HG02870 (cell line): Measurements from ENCODE around the gene TRIM17.

Source experiments
- ATAC-seq: cut with Tn5 transposase; IDR thresholded peaks from one replicate; pipeline ENCODE4 v1.9.1; 2021; ENCODE audit warnings: mild to moderate bottlenecking, moderate library complexity; ENCODE audit not compliant: unreplicated experiment

TRIM17 gene

DNA sequence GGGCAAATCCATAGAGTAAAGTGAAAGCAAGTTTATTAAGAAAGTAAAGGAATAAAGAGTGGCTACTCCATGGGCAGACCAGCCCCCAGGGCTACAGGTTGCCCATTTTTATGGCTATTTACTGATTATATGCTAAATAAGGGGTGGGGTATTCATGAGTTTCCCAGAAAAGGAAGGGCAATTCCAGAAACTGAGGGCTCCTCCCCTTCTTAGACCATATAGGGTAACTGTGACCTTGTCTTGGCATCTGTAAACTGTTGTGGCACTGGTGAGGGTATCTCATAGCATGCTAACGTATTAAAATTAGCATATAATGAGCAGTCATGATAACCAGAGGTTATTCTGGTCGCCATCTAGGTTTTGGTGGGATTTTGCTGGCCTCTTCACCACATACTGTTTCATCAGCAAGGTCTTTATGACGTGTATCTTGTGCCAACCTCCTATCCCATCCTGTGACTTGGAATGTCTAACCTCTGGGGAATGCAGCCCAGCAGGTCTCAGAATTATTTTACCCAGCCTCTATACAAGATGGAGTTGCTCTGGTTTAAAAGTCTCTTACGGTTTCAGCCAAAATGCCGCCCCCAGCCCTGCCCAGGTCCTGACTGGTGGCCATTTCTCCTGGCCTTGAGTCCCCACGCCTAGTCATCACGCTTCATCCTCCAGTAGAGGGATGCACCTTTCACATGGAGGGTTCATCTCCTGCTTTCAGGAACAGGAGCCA lies 982 bp upstream of the TRIM17 start:
- ATAC-seq: no peak

- no peak for ATAC-seq
Measured at GRCh38 chr1:228417061-228417460, 400 bp upstream of the TRIM17 start.

GRCh38 chr1:228415853-228416216 lies 826 bp downstream of the TRIM17 start:
- no peak for ATAC-seq

GRCh38 chr1:228415221-228415620 lies 1.4 kb downstream of the TRIM17 start:
- ATAC-seq: no peak

GRCh38 chr1:228414511-228415211 lies 2.0 kb downstream of the TRIM17 start:
- no peak for ATAC-seq

DNA sequence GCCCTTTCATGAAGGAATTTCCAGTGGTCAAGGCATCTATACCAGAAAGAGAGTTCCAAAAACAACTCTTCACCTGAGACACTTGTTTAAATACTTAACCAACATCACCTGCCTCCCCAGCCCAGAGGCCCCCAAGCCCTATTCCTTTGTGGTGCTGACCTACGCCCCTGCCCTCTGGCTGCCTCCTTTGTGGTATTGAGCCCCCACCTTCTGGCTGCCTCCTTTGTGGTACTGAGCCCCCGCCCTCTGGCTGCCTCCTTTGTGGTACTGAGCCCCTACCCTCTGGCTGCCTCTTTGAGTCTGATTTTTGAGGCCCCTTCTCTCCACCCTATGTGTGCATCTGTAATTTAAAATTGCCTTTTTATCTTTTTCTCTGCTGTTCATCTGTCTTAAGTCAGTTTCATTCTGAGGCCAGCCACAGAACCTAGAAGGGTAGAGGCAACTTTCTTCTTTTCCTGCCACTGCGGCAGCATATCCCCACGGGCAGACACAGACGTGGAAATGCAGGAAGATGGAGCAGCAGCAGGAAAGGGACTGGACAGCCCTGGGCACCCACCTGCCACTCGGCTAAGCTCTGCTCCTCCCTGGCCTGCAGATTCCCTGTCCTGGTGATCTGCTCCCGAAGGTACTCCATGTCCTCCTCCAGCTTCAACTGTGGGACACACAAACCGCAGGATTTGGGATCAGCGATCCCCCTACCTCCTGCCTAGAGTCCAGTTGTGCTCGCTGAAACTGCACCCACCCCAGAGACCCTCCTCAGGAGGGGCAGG lies 3.2 kb downstream of the TRIM17 start:
- no peak for ATAC-seq

DNA sequence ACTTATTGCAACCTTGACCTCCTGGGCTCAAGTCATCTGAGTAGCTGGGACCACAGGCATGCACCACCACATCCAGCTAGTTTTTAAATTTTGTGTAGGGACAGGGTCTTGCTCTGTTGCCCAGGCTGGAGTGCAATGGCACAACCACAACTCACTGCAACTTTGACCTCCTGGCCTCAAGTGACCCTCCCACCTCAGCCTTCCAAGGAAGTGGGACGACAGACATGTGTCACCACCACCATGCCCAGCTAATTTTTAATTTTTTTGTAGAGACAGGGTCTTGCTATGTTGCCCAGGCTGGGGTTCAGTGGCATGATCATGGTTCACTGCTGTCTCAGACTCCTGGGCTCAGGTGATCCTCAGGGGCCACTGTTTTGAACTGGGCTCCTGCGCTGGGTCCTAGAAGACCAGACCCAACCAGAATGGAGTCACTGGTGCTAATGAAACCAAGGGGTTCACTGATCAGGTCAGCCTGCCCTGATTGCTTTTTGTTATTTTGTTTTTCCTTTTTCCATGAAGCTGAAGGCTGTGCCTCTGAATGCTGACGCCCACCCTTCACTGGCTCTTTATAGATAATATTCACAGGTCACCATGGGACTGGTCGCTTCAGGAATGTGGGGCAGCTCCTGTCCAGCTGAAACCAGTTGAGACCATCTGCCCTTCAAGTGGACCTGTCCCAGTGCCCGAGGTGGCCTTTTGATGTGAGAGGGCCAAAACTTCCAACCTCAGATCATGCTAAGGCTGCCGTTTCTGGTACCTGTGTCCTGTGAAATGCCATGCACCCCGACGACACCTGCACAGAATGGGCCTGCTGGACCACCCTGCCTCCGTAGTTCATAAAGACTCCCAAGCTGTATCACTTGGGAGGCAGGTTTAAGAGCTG lies 4.9 kb downstream of the TRIM17 start:
- ATAC-seq: no peak

DNA sequence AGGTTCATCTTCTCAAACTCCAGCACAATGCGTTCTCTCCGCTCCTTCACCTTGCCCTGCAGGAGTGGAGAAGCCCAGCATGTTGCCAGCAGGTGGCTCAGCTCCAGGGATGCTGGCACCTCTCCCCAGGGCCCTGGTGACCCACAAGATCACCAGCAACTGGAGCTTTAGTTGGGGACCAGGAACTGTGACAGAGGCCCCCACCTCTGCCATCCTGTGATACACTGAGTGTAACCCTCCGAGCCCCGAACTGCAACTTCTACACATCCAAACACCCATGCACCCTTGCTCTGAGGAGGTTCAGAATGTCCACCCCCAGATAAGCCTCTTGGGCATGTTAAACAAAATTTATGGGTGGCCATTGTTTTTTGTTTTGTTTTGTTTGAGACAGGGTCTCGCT lies 5.5 kb downstream of the TRIM17 start:
- ATAC-seq: no peak

DNA sequence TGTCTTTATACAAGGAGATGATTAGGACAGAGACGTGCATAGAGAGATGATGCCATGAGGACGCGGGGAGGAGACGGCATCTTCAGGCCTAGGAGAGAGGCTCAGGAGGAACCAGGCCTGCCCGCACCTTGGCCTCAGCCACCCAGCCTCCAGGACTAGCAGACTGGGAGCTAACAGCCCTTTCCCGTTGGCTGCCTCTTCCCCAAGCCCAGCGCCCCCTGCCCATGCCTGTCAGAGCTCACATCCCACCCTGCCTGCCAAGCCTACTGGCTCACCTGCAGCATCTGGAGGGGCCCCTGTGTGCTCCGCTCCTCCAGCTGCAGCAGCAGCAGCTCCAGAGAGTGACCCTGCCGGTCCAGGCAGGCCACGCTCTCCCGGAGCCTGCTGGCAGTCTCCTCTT lies 6.0 kb downstream of the TRIM17 start:
- no peak for ATAC-seq

- ATAC-seq: no peak
Measured at GRCh38 chr1:228410015-228410414, 6.6 kb downstream of the TRIM17 start.

DNA sequence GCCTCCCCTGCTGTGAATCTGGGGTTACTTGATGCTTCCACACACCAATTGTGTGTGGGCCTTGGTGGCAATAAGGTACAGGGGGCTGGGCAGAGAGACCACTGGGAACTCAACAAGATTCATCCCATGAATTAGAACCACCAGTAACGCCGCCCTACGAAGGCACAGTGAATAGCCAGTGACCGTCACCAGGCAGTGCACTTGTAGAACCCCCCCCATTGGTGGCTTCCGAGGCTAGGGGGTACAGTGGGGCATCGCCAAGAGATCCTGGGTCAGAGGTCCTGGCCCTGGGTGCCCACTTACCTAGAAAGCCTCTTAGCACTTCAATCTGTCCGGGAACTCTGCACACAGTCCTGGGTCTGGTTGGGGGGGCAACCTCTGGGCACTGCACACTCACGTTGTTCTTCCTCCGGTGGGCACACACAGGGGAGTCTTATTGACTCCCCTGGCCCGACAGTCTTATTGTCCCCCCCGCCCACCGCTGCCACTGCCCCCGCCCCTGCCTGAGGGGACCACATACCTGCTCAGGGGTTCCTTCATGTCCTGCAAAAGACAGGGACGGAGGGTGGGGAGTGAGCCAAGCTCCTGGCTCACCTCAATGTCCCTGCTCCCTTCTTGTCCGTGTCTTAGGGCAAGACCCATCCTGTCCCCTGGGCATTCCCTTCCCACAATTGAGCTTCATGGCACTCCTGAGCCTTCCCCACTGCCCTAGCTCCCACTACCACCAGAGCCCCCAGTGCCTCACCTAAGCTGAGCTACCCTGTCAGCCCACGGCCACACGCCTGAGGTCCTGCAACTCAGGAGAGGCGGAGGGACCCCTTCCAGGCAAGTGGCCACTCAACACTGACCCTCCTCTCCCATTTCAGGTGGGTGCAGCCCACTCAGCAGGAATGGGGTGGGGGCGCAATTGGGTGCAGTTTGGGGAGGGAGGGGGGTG lies 7.5 kb downstream of the TRIM17 start:
- no peak for ATAC-seq

- ATAC-seq: no peak
Measured at GRCh38 chr1:228408041-228408868, 8.4 kb downstream of the TRIM17 start.

DNA sequence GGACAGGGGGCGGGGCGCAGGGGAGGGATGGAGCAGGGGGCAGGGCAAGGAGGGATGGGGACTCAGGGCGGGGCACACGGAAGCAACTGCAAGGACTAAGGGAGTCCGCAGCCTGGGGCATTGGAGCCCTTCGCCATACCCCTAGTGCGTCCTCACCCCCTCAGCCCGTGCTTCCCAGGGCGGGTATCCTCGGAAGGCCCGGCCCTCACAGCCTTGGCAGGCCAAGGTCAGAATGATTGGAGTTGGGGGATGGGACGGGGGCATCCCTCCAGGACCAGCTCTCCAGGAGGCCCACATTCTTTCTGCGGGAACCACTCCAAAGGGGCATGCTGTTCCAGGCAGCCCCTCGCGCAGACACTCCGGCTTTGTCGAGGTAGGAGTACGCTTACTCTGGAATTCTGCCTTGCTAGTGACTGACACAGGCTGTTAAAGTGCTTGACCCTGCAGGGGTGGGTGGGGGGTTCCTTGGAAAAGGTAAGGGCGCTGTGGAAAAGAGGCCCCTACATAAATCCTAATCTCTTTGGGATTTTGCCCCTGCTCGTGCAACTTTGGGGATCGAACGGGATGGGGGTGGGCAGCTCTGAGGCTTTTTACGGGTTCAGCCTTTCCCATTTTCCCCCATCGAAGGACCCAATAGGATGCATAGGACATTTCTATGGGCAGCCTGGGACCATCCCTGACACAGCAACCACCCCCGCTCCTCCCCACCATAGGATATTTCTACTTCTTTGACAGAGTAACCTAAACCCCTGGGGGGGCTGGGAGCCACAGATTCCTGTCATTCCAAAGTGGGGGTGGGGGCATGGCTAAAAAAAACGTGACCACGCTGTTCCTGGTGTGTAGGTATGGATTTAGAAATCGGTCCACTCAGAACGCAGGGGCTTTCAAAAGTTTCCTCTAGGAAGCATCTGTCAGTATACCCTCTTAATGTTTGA lies 9.3 kb downstream of the TRIM17 start:
- ATAC-seq: no peak

GRCh38 chr1:228405979-228406228 lies 10.8 kb downstream of the TRIM17 start:
- ATAC-seq: peak; percentile 17

DNA sequence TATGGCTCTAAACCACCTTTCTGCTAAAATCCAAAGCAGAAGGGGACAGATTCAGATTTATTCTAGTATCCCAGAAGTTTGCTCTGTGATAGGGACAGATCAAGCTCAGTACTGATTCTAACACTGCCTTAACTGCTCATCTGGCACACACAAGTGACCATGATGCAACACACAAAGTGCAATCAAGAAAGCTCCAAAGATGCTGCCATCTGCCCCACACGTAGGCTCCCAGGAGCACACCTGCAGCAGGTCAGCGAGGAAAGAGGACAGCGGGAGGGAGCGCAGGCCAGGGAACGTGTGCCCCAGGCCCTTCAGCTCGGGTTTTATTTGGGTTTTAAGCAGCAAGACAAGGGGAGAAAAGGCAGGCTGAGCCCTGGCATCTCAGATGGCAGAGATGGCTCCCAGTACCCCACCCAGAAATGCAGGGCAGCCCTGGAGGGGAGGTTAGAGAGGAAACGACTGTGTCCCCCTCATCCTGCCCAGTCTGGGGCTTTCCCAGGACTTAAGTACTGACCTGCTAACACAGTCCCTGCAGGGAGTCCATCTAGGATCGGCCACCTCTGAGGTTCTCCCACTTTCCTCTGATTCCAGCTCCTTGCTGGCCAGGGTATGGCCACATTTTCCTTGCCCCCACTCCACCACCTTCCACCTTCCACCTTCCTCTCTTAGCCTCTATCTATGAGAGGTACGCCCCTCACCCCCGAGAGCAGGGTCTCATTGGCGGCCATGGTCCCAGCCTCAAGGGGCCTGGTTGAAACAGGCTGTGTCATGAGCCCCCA lies 11.3 kb downstream of the TRIM17 start:
- ATAC-seq: no peak

GRCh38 chr1:228404107-228404720 lies 12.4 kb downstream of the TRIM17 start:
- ATAC-seq: no peak

GRCh38 chr1:228403231-228403631 lies 13.4 kb downstream of the TRIM17 start:
- no peak for ATAC-seq
